GM13976 (cell line): Measurements from ENCODE around the gene DYNLT2B.
"Not testable (repeated sequence)": the region's sequence is repeated elsewhere in the genome, so short reads cannot be mapped to it uniquely, and the experiment has no call there.

Experiments
- DNase-seq: peaks from one replicate; pipeline ENCODE4 v3.0.0; 2012; ENCODE audit warnings: low spot score
- CTCF ChIP-seq: IDR thresholded peaks from 2 replicates; pipeline ENCODE4 v1.5.1; 2012; ENCODE audit warnings: borderline replicate concordance, mild to moderate bottlenecking; ENCODE audit not compliant: insufficient read depth; ENCODE audit errors: extremely low read depth, missing control alignments, control extremely low read depth
- in situ Hi-C: fragments of 300-500 bp; cut with MboI; formaldehyde crosslinking; loops from one replicate; pipeline ENCODE4 v1.12.0; 2022; ENCODE audit warnings: low sequenced_read_pairs, mixed read lengths, inconsistent platforms; ENCODE audit not compliant: unreplicated experiment

The DYNLT2B gene

DNA sequence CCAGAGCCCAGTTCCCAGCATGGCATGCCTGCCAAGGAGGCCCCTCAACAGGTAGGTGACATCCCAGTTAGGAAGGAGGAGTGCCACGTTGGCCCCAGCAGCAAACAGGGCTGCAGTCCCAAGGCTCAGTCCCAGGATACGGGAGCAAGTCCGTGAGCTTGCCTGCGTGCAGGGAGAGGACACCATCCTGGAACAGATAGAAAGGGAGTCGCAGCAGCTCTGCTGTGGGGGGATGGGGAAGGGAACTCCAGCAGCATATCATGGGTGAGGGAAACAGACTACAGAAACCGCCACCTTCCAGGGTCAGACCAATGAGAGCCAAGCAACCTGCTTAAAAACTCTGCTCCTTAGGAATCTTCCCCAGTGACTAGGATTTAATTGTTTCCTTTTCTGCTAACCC, 9.4 kb upstream of the DYNLT2B start:
- in situ Hi-C loops = no loop called here
- no peak for DNase-seq
- no peak for TF ChIP-seq CTCF

GRCh38 chr3:196326936-196327335, 8.9 kb upstream of the DYNLT2B start:
- in situ Hi-C loops = no loop called here
- TF ChIP-seq CTCF = no peak
- no peak for DNase-seq

DNA sequence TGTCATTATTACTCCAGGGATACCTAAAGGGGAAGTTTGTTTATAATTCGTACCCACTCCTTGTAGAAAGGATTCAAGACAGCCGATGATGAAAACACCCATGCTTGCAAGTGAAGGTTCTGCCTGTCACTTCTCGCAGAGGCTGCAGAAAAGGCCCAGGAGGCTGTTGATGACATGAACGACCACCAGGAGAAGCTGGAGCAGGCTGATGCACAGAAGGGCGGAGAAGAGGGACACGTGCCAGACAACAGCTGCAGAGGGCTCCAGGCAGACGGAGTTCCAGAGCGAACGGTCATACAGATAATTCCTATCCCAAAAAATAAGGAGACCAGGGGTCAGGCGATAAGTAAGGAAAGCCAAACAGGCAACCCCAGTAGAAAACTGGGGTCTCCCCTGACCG, 5.7 kb upstream of the DYNLT2B start:
- no peak for TF ChIP-seq CTCF
- no peak for DNase-seq
- in situ Hi-C loops = no loop called here

GRCh38 chr3:196323016-196323415, 5.0 kb upstream of the DYNLT2B start:
- in situ Hi-C loops = no loop called here
- DNase-seq = no peak
- no peak for TF ChIP-seq CTCF

DNA sequence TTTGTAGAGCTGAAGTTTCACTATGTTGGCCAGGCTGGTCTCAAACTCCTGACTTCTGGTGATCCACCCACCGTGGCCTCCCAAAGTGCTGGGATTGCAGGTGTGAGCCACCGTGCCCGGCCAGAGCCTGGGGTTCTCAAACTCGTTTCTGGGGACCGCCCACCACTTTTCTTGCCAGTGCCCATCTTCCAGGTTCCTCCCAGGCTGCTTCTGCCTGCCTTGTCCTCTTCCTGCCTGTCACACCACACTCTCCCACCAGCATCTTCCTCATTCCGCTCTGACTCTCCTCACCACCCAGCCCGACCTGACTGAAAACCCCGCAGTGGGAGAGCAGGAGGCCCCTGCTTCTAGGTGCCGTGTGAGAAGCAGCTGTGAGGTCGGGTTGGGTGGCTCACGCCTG, 3.1 kb upstream of the DYNLT2B start:
- in situ Hi-C loops = no loop called here
- no peak for TF ChIP-seq CTCF
- DNase-seq = no peak

- in situ Hi-C loops = no loop called here
- DNase-seq = no peak
- TF ChIP-seq CTCF = no peak
Observed at GRCh38 chr3:196320137-196320536, 2.1 kb upstream of the DYNLT2B start.

- DNase-seq, in situ Hi-C loops: not testable (repeated sequence)
Observed at GRCh38 chr3:196316799-196317686, 997 bp downstream of the DYNLT2B start.
